HEK293T (cell line): ENCODE data around the gene SFTA2.

Source experiments
- CTCF ChIA-PET: fragments of 350-600 bp; formaldehyde crosslinking; extraction: SDS; loops from one replicate; lab custom pipeline; 2021; ENCODE audit warnings: antibody characterized with exemption, inconsistent platforms; lab: Yijun Ruan, JAX
- POLR2A ChIA-PET: fragments of 350-600 bp; formaldehyde crosslinking; extraction: SDS; loops from one replicate; lab custom pipeline; 2020; ENCODE audit warnings: antibody characterized with exemption, inconsistent platforms; lab: Yijun Ruan, JAX
- DNase-seq: peaks from one replicate; pipeline ENCODE4 v3.0.0; 2012; ENCODE audit warnings: mixed read lengths; ENCODE audit errors: extremely low spot score
- ARNT ChIP-seq: fragments of 450-650 bp; IDR thresholded peaks from 2 replicates; pipeline ENCODE4 v1.6.1; 2017; ENCODE audit warnings: mild to moderate bottlenecking
- BHLHE40 ChIP-seq: fragments of 450-650 bp; IDR thresholded peaks from 2 replicates; pipeline ENCODE4 v1.6.1; 2016; ENCODE audit warnings: mild to moderate bottlenecking, moderate library complexity, borderline replicate concordance
- CTBP1 ChIP-seq: fragments of 450-650 bp; IDR thresholded peaks from 2 replicates; pipeline ENCODE4 v1.6.1; 2016; ENCODE audit warnings: borderline replicate concordance
- ELF4 ChIP-seq: fragments of 450-650 bp; IDR thresholded peaks from 2 replicates; pipeline ENCODE4 v1.6.1; 2017; ENCODE audit warnings: antibody characterized with exemption
- FOXA1 ChIP-seq: fragments of 450-650 bp; IDR thresholded peaks from 2 replicates; pipeline ENCODE4 v1.6.1; 2016; ENCODE audit warnings: mild to moderate bottlenecking
- FOXK2 ChIP-seq: fragments of 450-650 bp; IDR thresholded peaks from 2 replicates; pipeline ENCODE4 v1.6.1; 2016; ENCODE audit warnings: mild to moderate bottlenecking
- FOXM1 ChIP-seq: fragments of 450-650 bp; IDR thresholded peaks from 2 replicates; pipeline ENCODE4 v1.6.1; 2017; ENCODE audit warnings: mild to moderate bottlenecking, borderline replicate concordance
- HDGF ChIP-seq: fragments of 450-650 bp; IDR thresholded peaks from 2 replicates; pipeline ENCODE4 v1.6.1; 2017; ENCODE audit warnings: antibody characterized with exemption, borderline replicate concordance
- L3MBTL2 ChIP-seq: fragments of 450-650 bp; conservative IDR thresholded peaks from 2 replicates; pipeline ENCODE4 v1.6.1; 2016; ENCODE audit warnings: mild to moderate bottlenecking
- LEF1 ChIP-seq: fragments of 450-650 bp; IDR thresholded peaks from 2 replicates; pipeline ENCODE4 v1.6.1; 2017; ENCODE audit warnings: mild to moderate bottlenecking, borderline replicate concordance
- NFRKB ChIP-seq: fragments of 450-650 bp; IDR thresholded peaks from 2 replicates; pipeline ENCODE4 v1.6.1; 2016; ENCODE audit warnings: mild to moderate bottlenecking, moderate library complexity
- SP1 ChIP-seq: fragments of 450-650 bp; IDR thresholded peaks from 2 replicates; pipeline ENCODE4 v1.6.1; 2017
- SUZ12 ChIP-seq: fragments of 450-650 bp; IDR thresholded peaks from 2 replicates; pipeline ENCODE4 v1.6.1; 2016; ENCODE audit warnings: mild to moderate bottlenecking
- TARDBP ChIP-seq: fragments of 450-650 bp; IDR thresholded peaks from 2 replicates; pipeline ENCODE4 v1.6.1; 2016
- ZNF384 ChIP-seq: fragments of 450-650 bp; IDR thresholded peaks from 2 replicates; pipeline ENCODE4 v1.6.1; 2016
- TF ChIP-seq, protein P1 (sequence below): fragments of 450-650 bp; IDR thresholded peaks from 2 replicates; pipeline ENCODE4 v1.6.1; 2016

The SFTA2 gene

GRCh38 chr6:30900863-30901417 is 31.0 kb downstream of the SFTA2 start:
- POLR2A ChIA-PET = no interaction called here
- DNase-seq = no peak
- TF ChIP-seq LEF1 = no peak
- no peak for TF ChIP-seq ELF4
- no peak for TF ChIP-seq FOXM1
- TF ChIP-seq FOXA1 = no peak
- no peak for TF ChIP-seq ARNT
- TF ChIP-seq NFRKB = no peak
- no peak for TF ChIP-seq SUZ12
- no peak for TF ChIP-seq TARDBP
- no peak for TF ChIP-seq SP1
- TF ChIP-seq L3MBTL2 = no peak
- no peak for TF ChIP-seq CTBP1
- TF ChIP-seq HDGF = no peak
- TF ChIP-seq ZNF384 = no peak
- TF ChIP-seq, protein P1, sequence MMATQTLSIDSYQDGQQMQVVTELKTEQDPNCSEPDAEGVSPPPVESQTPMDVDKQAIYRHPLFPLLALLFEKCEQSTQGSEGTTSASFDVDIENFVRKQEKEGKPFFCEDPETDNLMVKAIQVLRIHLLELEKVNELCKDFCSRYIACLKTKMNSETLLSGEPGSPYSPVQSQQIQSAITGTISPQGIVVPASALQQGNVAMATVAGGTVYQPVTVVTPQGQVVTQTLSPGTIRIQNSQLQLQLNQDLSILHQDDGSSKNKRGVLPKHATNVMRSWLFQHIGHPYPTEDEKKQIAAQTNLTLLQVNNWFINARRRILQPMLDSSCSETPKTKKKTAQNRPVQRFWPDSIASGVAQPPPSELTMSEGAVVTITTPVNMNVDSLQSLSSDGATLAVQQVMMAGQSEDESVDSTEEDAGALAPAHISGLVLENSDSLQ = no peak
- no peak for TF ChIP-seq BHLHE40
- TF ChIP-seq FOXK2 = no peak
- CTCF ChIA-PET = no interaction called here

DNA sequence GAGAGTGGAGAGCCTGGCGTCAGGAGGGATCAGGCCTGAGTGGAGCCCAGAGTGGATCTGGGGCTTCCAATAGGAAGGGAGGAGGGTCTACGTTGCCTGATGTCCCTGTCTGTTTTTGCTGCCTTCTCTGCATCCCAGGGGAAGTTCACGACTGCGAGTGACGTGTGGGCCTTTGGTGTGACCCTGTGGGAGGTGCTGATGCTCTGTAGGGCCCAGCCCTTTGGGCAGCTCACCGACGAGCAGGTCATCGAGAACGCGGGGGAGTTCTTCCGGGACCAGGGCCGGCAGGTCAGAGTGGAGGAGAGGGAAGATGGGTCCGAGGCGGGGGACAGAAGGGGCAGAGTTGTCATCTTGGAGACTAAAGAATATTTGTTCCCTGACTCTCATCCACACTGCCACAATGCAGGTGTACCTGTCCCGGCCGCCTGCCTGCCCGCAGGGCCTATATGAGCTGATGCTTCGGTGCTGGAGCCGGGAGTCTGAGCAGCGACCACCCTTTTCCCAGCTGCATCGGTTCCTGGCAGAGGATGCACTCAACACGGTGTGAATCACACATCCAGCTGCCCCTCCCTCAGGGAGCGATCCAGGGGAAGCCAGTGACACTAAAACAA is 33.1 kb downstream of the SFTA2 start:
- no peak for DNase-seq
- POLR2A ChIA-PET = interaction anchor here (1.5 kb wide), 1 partner anchor 9 kb away, joined by 4 read pairs; the partner anchor contains the start of gene GTF2H4
- TF ChIP-seq TARDBP (no peak), SP1 (no peak), LEF1 (no peak), SUZ12 (no peak), CTBP1 (no peak), BHLHE40 (no peak), HDGF (no peak), L3MBTL2 (no peak), NFRKB (no peak)
- CTCF ChIA-PET = interaction anchor here (0.6 kb wide), 1 partner anchor 310 kb away, joined by 4 read pairs; no protein-coding TSS in a partner anchor

GRCh38 chr6:30897882-30898281 is 34.1 kb downstream of the SFTA2 start:
- DNase-seq = no peak
- TF ChIP-seq BHLHE40 (no peak), ZNF384 (no peak), TARDBP (no peak), CTBP1 (no peak), FOXM1 (no peak), LEF1 (no peak), ARNT (no peak), NFRKB (no peak), HDGF (no peak), SUZ12 (no peak), FOXA1 (no peak), L3MBTL2 (no peak), SP1 (no peak), FOXK2 (no peak), ELF4 (no peak)
- TF ChIP-seq, protein P1 = no peak
- ChIA-PET POLR2A (interaction anchor here (1.5 kb wide), 1 partner anchor 10 kb away, joined by 4 read pairs; the partner anchor contains the start of gene GTF2H4), CTCF (no interaction called here)

DNA sequence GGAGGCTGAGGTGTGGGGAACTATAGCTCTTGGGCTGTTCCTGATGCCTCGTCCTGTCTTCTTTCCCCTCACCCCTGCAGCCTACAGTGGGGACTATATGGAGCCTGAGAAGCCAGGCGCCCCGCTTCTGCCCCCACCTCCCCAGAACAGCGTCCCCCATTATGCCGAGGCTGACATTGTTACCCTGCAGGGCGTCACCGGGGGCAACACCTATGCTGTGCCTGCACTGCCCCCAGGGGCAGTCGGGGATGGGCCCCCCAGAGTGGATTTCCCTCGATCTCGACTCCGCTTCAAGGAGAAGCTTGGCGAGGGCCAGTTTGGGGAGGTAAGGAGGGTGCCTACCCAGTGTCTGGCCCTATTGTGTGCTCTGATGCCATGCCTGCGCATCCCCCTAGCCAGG is 35.4 kb downstream of the SFTA2 start:
- CTCF ChIA-PET = interaction anchor here (1.1 kb wide), 1 partner anchor 17 kb away, joined by 4 read pairs; the partner anchor contains the start of gene VARS2
- no peak for DNase-seq
- POLR2A ChIA-PET = interaction anchor here (0.8 to 1.5 kb wide), 3 partner anchors 10 to 11 kb away, joined by 3 to 5 read pairs (median 4); partner anchors contain the start of gene GTF2H4
- TF ChIP-seq LEF1 (no peak), FOXM1 (no peak), SUZ12 (no peak), CTBP1 (no peak), BHLHE40 (no peak), ZNF384 (no peak), ELF4 (no peak), TARDBP (no peak), HDGF (no peak), NFRKB (no peak), FOXA1 (no peak), ARNT (no peak), SP1 (no peak), L3MBTL2 (no peak), FOXK2 (no peak)
- TF ChIP-seq, protein P1 = no peak

DNA sequence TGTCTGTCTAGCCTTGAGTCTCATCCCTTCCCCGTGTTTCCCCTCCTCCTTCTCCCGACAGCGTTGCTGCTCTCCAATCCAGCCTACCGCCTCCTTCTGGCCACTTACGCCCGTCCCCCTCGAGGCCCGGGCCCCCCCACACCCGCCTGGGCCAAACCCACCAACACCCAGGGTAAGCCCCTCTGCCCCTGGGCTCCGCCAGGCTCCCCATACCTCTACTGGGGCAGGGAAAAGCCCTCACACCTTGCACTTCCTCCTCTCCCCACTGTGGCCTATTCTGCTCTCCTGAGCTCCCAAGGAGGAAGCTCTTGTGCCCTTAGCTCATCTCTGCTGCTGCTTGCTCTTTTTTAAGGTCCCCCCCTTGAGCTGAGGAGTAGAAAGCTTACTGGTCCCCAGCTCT is 36.6 kb downstream of the SFTA2 start:
- ChIA-PET CTCF (no interaction called here), POLR2A (interaction anchor here (0.6 kb wide), 1 partner anchor 339 kb away, joined by 3 read pairs; no protein-coding TSS in a partner anchor)
- DNase-seq = no peak
- no peak for TF ChIP-seq SUZ12
- TF ChIP-seq ZNF384 = no peak
- no peak for TF ChIP-seq L3MBTL2
- TF ChIP-seq, protein P1 = no peak
- TF ChIP-seq FOXA1 = no peak
